ENCODE data around the gene C5orf46.
A peak's percentile ranks its signal among the peaks of the same experiment; 100 is the strongest.
"Not testable (repeated sequence)": the region's sequence is repeated elsewhere in the genome, so short reads cannot be mapped to it uniquely, and the experiment has no call there.

C5orf46 gene

DNA sequence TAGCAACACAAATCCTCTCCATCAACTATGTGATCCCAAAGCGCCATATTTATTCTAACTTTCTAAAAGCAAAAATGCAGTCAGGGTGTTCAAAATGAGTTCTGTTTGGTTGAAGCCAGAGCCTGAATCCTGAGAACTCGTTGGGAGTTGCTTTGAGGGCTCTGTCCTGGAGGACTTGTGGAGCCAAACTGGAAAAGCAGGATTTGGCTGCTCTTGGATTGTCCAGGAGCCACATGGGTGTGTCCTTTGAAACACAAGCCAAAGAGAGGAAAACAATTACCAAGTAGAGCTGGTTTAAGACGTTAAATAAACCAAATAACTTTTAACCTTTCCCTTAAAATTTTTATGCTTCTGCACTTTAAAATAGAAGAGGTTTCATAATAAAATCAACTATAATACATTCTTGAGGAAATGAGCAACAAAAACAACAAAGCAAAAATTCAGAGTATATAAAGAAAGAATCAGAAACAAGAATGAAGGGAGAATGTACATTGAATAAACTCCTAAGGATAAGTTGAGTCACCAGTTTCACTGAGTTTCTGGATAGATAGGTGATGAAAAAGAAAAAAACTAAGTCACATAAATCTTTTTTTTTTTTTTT lies 13.5 kb downstream of the C5orf46 start:
- no peak for DNase-seq

- no peak for DNase-seq
Observed at GRCh38 chr5:147887930-147888329, 18.4 kb downstream of the C5orf46 start.

- peak in 1 of 2 experiments; percentile 56 for DNase-seq
Observed at GRCh38 chr5:147887026-147887627, 19.2 kb downstream of the C5orf46 start.

DNA sequence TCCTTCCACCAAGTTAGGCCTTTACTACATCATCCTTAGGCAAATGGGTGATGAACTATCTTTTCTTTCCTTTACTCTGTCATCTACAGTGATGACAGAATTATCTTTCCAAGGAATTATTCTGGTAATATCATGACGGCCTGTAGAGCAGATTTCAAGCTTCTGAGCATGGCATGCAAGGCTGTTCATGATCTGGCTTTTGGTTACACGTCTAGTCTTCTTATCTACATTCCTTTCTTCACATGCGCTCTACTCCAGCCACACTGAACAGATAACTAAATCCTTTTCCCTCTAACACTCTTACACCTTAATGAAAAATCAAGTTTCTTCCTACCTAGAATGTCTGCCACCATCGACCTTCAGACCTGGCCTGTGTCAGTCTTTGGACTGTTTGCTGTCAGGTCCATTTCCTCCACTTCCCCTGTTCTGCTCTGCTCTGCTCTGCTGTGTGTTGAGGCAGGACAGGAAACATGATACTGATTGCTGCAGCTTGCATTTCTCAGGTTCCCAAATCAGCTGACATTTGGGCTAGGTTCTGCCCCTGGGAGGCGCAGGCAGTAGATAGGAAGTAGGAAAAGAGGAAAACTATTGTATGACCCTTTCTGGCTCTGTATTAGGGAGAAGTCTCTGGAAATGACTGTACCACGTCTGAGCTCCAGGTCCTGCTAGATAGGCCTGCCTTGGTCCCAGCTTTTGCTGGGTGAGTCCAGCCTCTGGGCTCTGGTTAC lies 23.6 kb downstream of the C5orf46 start:
- DNase-seq = no peak

DNA sequence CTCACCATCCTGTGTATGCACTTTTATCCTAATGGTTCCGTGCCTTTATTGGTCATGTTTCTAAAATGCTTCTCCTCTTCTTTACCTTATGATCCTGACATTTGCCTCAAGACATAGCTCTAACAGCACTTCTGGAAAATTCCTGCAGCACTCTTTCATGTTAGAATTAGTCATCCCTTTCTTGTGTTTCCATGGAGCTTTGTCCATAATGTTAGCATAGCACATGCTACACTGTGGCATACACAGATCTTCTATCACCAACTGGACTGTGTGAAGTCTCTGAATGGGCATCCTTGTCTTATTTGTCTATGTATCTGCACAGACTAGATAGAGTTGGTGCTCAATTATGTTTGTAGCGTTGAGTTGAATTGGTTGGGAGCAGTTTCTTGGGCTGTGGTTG lies 25.9 kb downstream of the C5orf46 start:
- DNase-seq = no peak

GRCh38 chr5:147879784-147880183 lies 26.6 kb downstream of the C5orf46 start:
- no peak for DNase-seq

- no peak for DNase-seq
Observed at GRCh38 chr5:147878066-147878759, 28.1 kb downstream of the C5orf46 start, which contains the start of gene SCGB3A2. Gene SCGB3A2 (plus strand): TSS chr5:147878711. CDS start chr5:147878804, 93 bp downstream.

DNA sequence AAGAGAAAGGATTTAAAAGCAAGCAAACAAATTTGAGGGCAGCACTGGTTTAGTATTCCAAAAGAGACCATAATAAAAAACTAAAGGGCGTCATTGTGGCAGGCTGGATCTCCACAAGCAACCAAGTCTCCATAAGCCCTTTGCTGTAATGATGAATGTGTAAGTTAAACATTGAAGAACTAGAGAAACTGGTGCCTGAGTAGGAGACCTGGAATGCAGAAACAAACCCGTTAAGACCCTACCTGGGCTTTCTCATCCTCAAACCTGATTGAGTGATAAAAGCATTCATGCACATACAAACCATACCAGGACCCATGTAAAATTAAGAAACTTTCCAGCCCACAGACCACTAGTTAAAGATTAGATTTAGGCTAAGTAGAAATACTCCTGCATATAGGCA lies 29.7 kb downstream of the C5orf46 start:
- no peak for DNase-seq

DNA sequence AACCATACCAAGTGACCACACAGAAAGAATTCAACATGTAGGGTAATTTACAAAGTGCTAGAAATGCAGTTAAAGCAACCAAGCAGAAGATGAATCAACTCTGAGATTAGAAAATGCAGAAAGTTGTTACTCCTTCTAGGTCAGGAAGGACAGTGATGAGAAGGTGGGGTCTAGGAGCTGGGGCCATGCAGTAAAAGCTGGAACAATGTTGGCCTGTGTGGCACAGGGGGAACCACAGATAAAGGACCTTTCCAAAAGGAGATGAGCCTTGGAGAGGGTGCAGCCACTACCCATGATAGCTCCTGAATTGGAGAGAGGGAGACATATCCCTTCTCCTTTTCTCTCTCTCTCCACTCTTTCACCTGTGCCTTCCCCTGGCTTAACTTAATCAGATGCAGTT lies 30.2 kb downstream of the C5orf46 start:
- no peak for DNase-seq

DNA sequence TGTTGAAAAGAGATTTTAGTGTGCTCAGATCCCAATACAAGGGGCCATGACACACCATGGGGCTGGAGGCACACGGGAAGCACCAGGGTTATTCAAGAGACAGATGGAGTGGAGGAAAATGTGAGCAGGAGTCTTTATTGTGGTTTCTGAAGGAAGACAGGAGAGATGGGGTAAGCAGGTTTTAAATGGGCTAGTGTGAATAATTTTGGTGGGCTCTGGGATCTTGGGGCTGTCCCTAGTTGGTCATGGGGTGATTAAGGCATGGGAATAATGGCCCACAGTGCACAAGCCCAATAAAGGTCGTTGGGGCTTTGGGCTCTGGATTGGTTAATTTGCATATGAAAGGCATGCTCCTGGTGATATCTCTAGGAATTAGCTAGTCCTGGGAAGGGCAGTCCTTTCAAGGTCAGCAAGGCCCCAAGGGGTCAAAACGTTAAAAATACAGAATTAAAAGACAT lies 31.4 kb downstream of the C5orf46 start:
- DNase-seq = no peak

DNA sequence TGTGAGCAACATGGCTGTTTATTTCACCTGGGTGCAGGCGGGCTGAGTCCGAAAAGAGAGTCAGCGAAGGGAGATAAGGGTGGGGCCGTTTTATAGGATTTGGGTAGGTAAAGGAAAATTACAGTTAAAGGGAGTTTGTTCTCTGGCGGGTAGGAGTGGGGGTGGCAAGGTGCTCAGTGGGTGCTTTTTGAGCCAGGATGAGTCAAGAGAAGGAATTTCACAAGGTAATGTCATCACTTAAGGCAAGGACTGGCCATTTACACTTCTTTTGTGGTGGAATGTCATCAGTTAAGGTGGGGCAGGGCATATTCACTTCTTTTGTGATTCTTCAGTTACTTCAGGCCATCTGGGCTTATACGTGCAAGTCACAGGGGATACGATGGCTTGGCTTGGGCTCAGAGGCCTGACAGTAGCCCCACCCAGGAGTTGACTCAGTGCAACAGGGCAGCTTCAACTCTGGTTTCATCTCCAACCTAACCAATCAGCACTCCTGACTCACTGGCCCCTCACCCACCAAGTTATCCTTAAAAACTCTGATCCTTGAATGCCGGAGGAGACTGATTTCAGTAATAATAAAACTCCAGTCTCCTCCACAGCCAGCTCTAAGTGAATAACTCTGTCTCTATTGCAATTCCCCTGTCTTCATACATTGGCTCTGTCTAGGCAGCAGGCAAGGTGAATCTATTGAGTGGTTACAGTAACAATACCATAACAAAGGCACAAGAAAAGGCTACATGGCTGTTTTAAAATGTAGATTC lies 32.0 kb downstream of the C5orf46 start:
- not testable (repeated sequence) for DNase-seq

- not testable (repeated sequence) for DNase-seq
Observed at GRCh38 chr5:147872744-147873435, 33.4 kb downstream of the C5orf46 start.

GRCh38 chr5:147871980-147872549 lies 34.3 kb downstream of the C5orf46 start:
- DNase-seq = not testable (repeated sequence)

- DNase-seq = not testable (repeated sequence)
Observed at GRCh38 chr5:147869892-147870291, 36.4 kb downstream of the C5orf46 start.

GRCh38 chr5:147869112-147869511 lies 37.2 kb downstream of the C5orf46 start:
- DNase-seq = no peak

- DNase-seq = no peak
Observed at GRCh38 chr5:147863454-147864158, 42.7 kb downstream of the C5orf46 start.

DNA sequence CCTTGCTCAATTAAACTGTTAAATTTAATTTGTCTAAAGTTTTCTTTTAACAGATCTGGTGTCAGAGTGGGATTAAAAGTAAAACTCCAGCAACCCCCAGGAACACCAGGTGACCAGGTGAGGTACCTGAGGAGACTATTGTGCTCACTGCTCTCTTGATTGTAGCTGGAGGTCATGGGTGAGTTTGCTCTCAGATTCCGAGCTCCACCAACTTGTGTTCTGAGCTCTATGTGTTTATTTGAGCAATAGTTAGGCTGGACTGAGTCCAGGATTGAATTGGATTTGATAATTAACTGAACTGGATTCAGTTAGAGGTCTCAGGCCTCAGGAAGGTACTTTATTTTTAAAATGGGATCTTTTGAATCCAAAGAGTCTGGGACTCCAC lies 45.7 kb downstream of the C5orf46 start:
- no peak for DNase-seq

DNA sequence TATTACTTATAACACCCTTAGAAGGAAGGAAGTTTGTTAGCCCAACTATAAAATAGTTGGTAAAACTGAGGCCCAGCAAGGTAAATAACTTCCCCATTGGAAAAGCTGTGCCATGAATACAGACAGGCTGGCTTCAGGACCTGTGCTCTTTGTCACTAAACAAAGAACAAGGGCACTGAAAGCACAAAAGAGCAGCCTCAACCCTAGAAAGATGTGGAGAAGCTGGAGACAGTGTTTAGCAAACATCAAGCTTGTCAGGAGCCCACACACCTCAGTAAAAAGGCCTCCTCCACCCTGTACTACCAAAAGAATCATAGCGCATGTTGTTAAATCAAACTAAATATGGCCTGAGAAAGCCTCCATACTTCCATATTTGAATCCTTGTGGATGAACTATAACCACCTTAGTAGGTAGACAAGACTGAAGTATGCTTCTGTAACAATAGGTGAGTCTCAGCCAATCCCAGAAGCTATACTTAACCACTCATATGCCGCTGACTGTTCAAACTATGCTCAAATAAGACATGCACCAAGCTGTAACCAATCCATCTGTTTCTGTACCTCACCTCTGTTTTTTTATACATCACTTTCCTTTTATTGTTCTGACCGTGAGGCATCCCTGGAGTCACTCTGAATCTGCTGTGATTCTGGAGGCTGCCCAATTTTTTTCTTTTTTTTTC lies 46.2 kb downstream of the C5orf46 start:
- no peak for DNase-seq

DNA sequence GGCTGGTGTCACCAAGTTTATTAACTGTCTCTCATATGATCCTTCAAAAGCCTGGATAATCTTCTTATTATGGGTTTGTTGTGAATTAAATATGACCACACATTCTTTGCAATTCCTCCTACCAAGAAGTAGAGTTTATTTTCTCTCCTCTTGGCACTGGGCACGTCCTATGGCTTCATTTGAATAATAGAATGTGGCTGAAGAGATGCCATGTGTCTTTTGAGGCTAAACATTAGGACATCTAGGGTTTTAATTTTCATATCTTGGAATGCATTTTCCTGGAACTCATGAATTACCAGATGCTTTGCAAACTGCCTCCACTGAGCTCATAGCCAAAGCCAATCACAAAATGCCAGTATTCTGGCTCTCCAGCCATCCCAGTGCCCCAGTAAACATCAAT lies 47.8 kb downstream of the C5orf46 start:
- no peak for DNase-seq

Data from SW 1271 (cell line).